H9 (cell line): ENCODE measurements around the gene LPGAT1. TPM values are rescaled to one million over a fixed set of nuclear protein-coding genes. Genes with fewer than 3 reads are reported as not detected.

Experiments used
- DNase-seq: peaks from one replicate; pipeline ENCODE4 v3.0.0-alpha.2; 2017
- H2AFZ ChIP-seq: one replicate; pipeline ENCODE4 v1.6.1; 2013; ENCODE audit warnings: mild to moderate bottlenecking, low read length, control low read depth, moderate library complexity
- H2AK5ac ChIP-seq: 2 replicates; pipeline ENCODE4 v1.6.1; 2013; ENCODE audit warnings: low read length, control low read depth, mixed read lengths; ENCODE audit not compliant: insufficient read length
- H2BK120ac ChIP-seq: one replicate; pipeline ENCODE4 v1.6.1; 2013; ENCODE audit warnings: low read depth, mild to moderate bottlenecking, low read length, control low read depth, inconsistent platforms; ENCODE audit not compliant: poor library complexity, severe bottlenecking
- H2BK12ac ChIP-seq: 2 replicates; pipeline ENCODE4 v1.6.1; 2013; ENCODE audit warnings: low read length, control low read depth, mixed read lengths, low read depth; ENCODE audit not compliant: insufficient read length
- H2BK15ac ChIP-seq: 2 replicates; pipeline ENCODE4 v1.6.1; 2013; ENCODE audit warnings: low read depth, low read length, control low read depth
- H2BK20ac ChIP-seq: one replicate; pipeline ENCODE4 v1.6.1; 2013; ENCODE audit warnings: low read depth, mild to moderate bottlenecking, low read length, control low read depth, inconsistent platforms; ENCODE audit not compliant: poor library complexity, severe bottlenecking
- H2BK5ac ChIP-seq: 2 replicates; pipeline ENCODE4 v1.6.1; 2013; ENCODE audit warnings: low read length, control low read depth, mixed read lengths; ENCODE audit not compliant: insufficient read length
- H3K14ac ChIP-seq: 2 replicates; pipeline ENCODE4 v1.6.1; 2013; ENCODE audit warnings: low read length, control low read depth; ENCODE audit not compliant: insufficient read depth
- H3K18ac ChIP-seq: 2 replicates; pipeline ENCODE4 v1.6.1; 2013; ENCODE audit warnings: low read depth, mild to moderate bottlenecking, mixed read lengths, low read length, control low read depth; ENCODE audit not compliant: insufficient read length
- H3K23ac ChIP-seq: 2 replicates; pipeline ENCODE4 v1.6.1; 2013; ENCODE audit warnings: low read length, control low read depth, mixed read lengths, low read depth; ENCODE audit not compliant: insufficient read length
- H3K23me2 ChIP-seq: 2 replicates; pipeline ENCODE4 v1.6.1; 2013; ENCODE audit warnings: low read depth, mild to moderate bottlenecking, mixed read lengths, low read length, control low read depth; ENCODE audit not compliant: insufficient read length, poor library complexity, severe bottlenecking
- H3K27ac ChIP-seq: 2 replicates; pipeline ENCODE4 v1.5.1; 2013; ENCODE audit warnings: low read length, control low read depth, mixed read lengths, low read depth; ENCODE audit not compliant: insufficient read length
- H3K27me3 ChIP-seq: 2 replicates; pipeline ENCODE4 v1.6.1; 2013; ENCODE audit warnings: low read length, control low read depth, inconsistent platforms; ENCODE audit not compliant: insufficient read depth
- H3K4ac ChIP-seq: 2 replicates; pipeline ENCODE4 v1.6.1; 2013; ENCODE audit warnings: low read depth, mild to moderate bottlenecking, control low read depth, inconsistent platforms, low read length, moderate library complexity
- H3K4me1 ChIP-seq: 2 replicates; pipeline ENCODE4 v1.6.1; 2013; ENCODE audit warnings: low read length, control low read depth, inconsistent platforms; ENCODE audit not compliant: insufficient read depth
- H3K4me2 ChIP-seq: 2 replicates; pipeline ENCODE4 v1.6.1; 2013; ENCODE audit warnings: low read length, control low read depth, mixed read lengths; ENCODE audit not compliant: insufficient read length, insufficient read depth
- H3K56ac ChIP-seq: 2 replicates; pipeline ENCODE4 v1.6.1; 2013; ENCODE audit warnings: low read depth, mild to moderate bottlenecking, mixed read lengths, low read length, control low read depth; ENCODE audit not compliant: insufficient read length
- H3K79me1 ChIP-seq: 2 replicates; pipeline ENCODE4 v1.6.1; 2013; ENCODE audit warnings: low read depth, mild to moderate bottlenecking, moderate library complexity, low read length, control low read depth, inconsistent platforms; ENCODE audit not compliant: insufficient read depth, poor library complexity, severe bottlenecking
- H3K79me2 ChIP-seq: 2 replicates; pipeline ENCODE4 v1.6.1; 2013; ENCODE audit warnings: low read length, control low read depth, inconsistent platforms; ENCODE audit not compliant: insufficient read depth
- H3K9ac ChIP-seq: 2 replicates; pipeline ENCODE4 v1.6.1; 2013; ENCODE audit warnings: low read length, control low read depth, mixed read lengths; ENCODE audit not compliant: insufficient read length; ENCODE audit errors: extremely low read depth
- H3K9me3 ChIP-seq: one replicate; pipeline ENCODE4 v1.6.1; 2013; ENCODE audit warnings: low read depth, low read length, inconsistent platforms; ENCODE audit not compliant: control insufficient read depth
- H3T11ph ChIP-seq: one replicate; pipeline ENCODE4 v1.6.1; 2013; ENCODE audit warnings: mild to moderate bottlenecking, low read length, control low read depth, inconsistent platforms
- H4K20me1 ChIP-seq: one replicate; pipeline ENCODE4 v1.6.1; 2013; ENCODE audit not compliant: control insufficient read depth, insufficient read length, insufficient read depth
- H4K5ac ChIP-seq: 2 replicates; pipeline ENCODE4 v1.6.1; 2013; ENCODE audit warnings: low read depth, mild to moderate bottlenecking, mixed read lengths, low read length, control low read depth; ENCODE audit not compliant: insufficient read length
- H4K8ac ChIP-seq: replicated peaks from 2 replicates; pipeline ENCODE4 v1.6.1; 2013; ENCODE audit warnings: low read length, control low read depth, mixed read lengths, low read depth; ENCODE audit not compliant: insufficient read length
- H4K91ac ChIP-seq: 2 replicates; pipeline ENCODE4 v1.6.1; 2013; ENCODE audit warnings: low read depth, mild to moderate bottlenecking, moderate library complexity, mixed read lengths, low read length, control low read depth; ENCODE audit not compliant: insufficient read length
- H3K27ac Mint-ChIP-seq, 3 experiments: 2 replicates in 2 of 3; 3 replicates in 1 of 3; pipeline ENCODE4 v1.8.0; 2020 to 2021; ENCODE audit warnings: mixed read lengths in 3 of 3, mild to moderate bottlenecking in 1 of 3, moderate library complexity in 1 of 3
- H3K27me3 Mint-ChIP-seq: 2 replicates; pipeline ENCODE4 v1.8.0; 2021; ENCODE audit warnings: low read depth, mild to moderate bottlenecking, moderate library complexity, mixed read lengths
- H3K36me3 Mint-ChIP-seq, 3 experiments: 2 replicates in 2 of 3; 3 replicates in 1 of 3; pipeline ENCODE4 v1.8.0; 2020 to 2021; ENCODE audit warnings: low read depth in 3 of 3, mixed read lengths in 3 of 3; ENCODE audit not compliant: insufficient read depth in 1 of 3
- H3K4me1 Mint-ChIP-seq, 2 experiments: 2 replicates each; pipeline ENCODE4 v1.8.0; 2020; ENCODE audit warnings: mixed read lengths in 2 of 2
- H3K4me3 Mint-ChIP-seq, 2 experiments: 2 replicates in 1 of 2; 3 replicates in 1 of 2; pipeline ENCODE4 v1.8.0; 2020 to 2021; ENCODE audit warnings: mild to moderate bottlenecking in 2 of 2, mixed read lengths in 2 of 2, moderate library complexity in 1 of 2
- H3K9me3 Mint-ChIP-seq, 2 experiments: 2 replicates in 1 of 2; 3 replicates in 1 of 2; pipeline ENCODE4 v1.8.0; 2020; ENCODE audit warnings: mild to moderate bottlenecking in 2 of 2, mixed read lengths in 2 of 2, moderate library complexity in 1 of 2
- CTCF ChIP-seq: fragments of 200-600 bp; sonication (generic); conservative IDR thresholded peaks from 3 replicates; pipeline ENCODE4 v1.8.0; 2021; ENCODE audit warnings: antibody characterized with exemption, mild to moderate bottlenecking
- WGBS: extraction: QIAGEN DNeasy Blood & Tissue Kit; methylation state at CpG from one replicate; pipeline ENCODE4 v1.1.7; 2013; ENCODE audit warnings: missing lambda C conversion rate, low lambda C conversion rate, mixed read lengths; ENCODE audit not compliant: insufficient read length; ENCODE audit errors: extremely low coverage; 5-methylcytosine and 5-hydroxymethylcytosine counted together
- total RNA-seq: library from RNA; stranded (reverse); gene quantifications from 2 replicates; pipeline ENCODE4 v1.2.1, GENCODE V29; 2021

The LPGAT1 gene
- total RNA-seq, 1 experiment from 2014 or later = 12.2 TPM

- no peak overlapping the region for H2AK5ac ChIP-seq
- no peak overlapping the region for H2BK15ac ChIP-seq
- no peak overlapping the region for H3K9ac ChIP-seq
- Mint-ChIP-seq H3K36me3 (no peaks in the 10 kb centered on the region), H3K4me1 (peaks cover 2 to 4% of the 10 kb centered on the region in 2 experiments), H3K27ac (no peak overlapping the region), H3K9me3 (no peaks in the 10 kb centered on the region), H3K4me3 (no peak overlapping the region), H3K27me3 (peaks cover 6% of the 10 kb centered on the region)
- no peak overlapping the region for H2BK12ac ChIP-seq
- H3K4ac ChIP-seq = no peak overlapping the region
- TF ChIP-seq CTCF = no peak
- no peak overlapping the region for H2BK5ac ChIP-seq
- H3K4me1 ChIP-seq = no peaks in the 10 kb centered on the region; the same call in 1 of the 2 replicates
- H3K27me3 ChIP-seq = no peaks in the 10 kb centered on the region
- no peak overlapping the region for H3K23ac ChIP-seq
- no peak overlapping the region for H2BK20ac ChIP-seq
- no peak overlapping the region for H3K56ac ChIP-seq
- H4K20me1 ChIP-seq = no peaks in the 10 kb centered on the region
- H3T11ph ChIP-seq = no peak overlapping the region
- no CpG with 5 or more reads among the region's 4 CpGs for WGBS
- H3K79me2 ChIP-seq = no peaks in the 10 kb centered on the region
- no peak overlapping the region for H3K27ac ChIP-seq
- no peak overlapping the region for H3K14ac ChIP-seq
- no peak overlapping the region for H2BK120ac ChIP-seq
- no peak overlapping the region for H3K18ac ChIP-seq
- no peak overlapping the region for H4K91ac ChIP-seq
- H4K8ac ChIP-seq = no peak overlapping the region
- H2AFZ ChIP-seq = no peak overlapping the region
- H3K23me2 ChIP-seq = no peaks in the 10 kb centered on the region
- H3K79me1 ChIP-seq = no peaks in the 10 kb centered on the region
- H3K9me3 ChIP-seq = no peaks in the 10 kb centered on the region
- no peak overlapping the region for H4K5ac ChIP-seq
- no peak for DNase-seq
- H3K4me2 ChIP-seq = no peak overlapping the region
Observed at GRCh38 chr1:211708926-211709325, 121.6 kb downstream of the LPGAT1 start.
